Stimulated activated CD4-positive, alpha-beta T cell treated with anti-CD3 and anti-CD28 coated beads, TNF-alpha, amount 100 ng/mL, for 24 hours (primary cell): ENCODE results near the gene PGBD2.
"Not testable (repeated sequence)": the region's sequence is repeated elsewhere in the genome, so short reads cannot be mapped to it uniquely, and the experiment has no call there.

Source experiments
- DNase-seq, 3 experiments: peaks; one replicate each; pipeline ENCODE4 v3.0.0-alpha.2; 2020; ENCODE audit warnings: low read depth in 3 of 3

PGBD2 gene

DNA sequence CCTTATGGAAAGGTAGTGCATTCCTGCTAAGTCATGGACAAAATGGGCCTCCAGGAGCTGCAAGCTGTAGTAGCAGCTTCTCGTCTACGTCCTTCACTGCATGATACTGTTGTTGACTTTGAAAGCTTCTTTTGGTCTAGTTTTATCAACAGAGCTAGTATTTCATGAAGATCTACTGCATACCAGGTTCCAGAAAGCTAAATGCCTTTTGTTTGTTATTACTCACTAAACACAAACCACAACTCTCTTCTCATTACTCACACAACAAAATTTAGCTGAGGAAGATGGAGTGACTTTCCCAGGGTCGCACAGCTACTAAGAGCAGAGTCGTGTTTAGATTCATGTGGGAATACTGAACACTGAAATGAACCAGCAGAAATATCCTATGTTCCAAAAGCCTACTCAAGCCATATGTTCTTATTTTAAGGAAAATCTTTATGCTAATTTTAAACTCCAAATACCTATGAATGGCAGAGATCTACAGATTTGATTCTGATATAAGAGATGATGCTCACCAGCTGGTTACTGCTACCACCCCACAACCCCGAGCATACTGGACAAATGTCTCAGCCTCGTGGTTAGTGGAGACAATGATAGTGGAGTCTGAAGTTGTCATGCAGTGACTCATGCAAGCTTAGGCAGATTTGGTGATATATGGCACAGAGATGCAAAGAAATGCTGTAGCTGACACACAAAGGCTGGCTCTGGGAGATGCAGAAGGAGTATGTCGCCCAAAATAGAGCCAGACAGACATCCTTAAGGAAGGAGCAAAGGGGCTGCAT lies 20.6 kb downstream of the PGBD2 start:
- DNase-seq, result no peak

DNA sequence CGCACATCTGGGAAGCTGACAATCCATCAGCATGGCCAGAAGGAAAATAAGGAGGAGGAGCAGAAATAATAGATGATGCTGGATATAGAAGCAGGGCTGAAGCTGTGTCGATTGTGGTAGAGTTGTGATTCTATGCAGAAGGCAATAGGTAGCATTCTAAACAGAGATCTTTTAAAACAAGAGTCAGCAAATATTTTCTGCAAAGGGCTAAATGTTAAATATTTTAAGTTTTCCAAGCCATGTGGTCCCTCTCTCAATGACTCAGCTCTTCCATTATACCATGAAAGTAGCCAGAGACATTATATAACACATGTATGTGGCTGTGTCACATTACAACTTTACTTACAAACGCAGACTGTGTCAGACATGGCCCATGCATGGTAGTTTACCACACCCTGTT lies 21.2 kb downstream of the PGBD2 start:
- not testable (repeated sequence) for DNase-seq

DNA sequence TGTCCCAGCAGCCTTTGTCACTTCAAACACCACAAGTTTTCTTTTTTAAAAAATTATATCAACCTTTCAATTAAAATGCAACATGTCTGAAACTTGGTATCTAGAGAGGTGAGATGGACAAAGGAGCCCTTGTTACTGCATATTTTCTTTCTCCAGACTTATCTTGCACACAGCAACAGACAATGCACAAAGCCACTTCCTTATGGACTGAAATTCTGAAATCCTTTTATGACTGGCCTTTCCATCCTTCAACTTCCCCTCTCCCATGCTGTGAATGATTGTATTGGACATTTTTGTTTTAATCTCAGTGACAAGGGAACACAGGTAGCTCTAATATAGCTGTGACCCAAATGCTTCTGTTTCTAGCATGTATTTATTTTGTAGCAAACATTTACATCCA lies 22.1 kb downstream of the PGBD2 start:
- not testable (repeated sequence) for DNase-seq

DNA sequence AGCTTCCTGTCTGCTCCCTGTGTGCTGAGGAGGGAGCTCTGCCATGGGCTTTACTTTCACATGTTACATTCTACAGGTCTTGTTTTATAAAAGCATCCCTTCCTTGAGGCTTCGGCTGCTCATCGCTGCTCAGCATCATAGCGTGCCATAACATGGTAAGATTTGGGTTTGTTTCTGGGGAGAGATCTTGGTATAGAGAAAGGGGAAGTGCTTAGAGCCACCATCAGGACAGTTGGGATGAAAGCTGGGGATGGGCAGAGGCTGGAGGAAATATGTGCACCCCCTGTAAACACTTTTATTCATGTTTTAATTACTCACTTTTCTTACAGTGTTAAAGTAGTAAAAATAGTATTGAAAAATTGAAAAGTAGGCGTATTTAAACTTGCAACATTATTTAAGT lies 24.0 kb downstream of the PGBD2 start:
- DNase-seq, result not testable (repeated sequence)

DNA sequence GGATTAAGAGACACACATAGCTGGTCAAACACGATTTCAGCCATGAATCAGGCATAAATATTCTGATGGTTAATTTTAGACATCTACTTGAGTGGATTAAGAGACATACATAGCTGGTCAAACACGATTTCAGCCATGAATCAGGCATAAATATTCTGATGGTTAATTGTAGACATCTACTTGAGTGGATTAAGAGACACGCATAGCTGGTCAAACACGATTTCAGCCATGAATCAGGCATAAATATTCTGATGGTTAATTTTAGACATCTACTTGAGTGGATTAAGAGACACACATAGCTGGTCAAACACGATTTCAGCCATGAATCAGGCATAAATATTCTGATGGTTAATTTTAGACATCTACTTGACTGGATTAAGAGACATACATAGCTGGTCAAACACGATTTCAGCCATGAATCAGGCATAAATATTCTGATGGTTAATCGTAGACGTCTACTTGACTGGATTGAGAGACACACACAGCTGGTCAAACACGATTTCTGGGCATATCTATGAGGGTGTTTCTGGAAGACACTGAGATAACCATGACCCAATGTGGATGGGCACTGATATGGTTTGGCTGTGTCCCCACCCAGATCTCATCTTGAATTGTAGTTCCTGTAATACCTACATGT lies 32.3 kb downstream of the PGBD2 start:
- DNase-seq, result not testable (repeated sequence)

DNA sequence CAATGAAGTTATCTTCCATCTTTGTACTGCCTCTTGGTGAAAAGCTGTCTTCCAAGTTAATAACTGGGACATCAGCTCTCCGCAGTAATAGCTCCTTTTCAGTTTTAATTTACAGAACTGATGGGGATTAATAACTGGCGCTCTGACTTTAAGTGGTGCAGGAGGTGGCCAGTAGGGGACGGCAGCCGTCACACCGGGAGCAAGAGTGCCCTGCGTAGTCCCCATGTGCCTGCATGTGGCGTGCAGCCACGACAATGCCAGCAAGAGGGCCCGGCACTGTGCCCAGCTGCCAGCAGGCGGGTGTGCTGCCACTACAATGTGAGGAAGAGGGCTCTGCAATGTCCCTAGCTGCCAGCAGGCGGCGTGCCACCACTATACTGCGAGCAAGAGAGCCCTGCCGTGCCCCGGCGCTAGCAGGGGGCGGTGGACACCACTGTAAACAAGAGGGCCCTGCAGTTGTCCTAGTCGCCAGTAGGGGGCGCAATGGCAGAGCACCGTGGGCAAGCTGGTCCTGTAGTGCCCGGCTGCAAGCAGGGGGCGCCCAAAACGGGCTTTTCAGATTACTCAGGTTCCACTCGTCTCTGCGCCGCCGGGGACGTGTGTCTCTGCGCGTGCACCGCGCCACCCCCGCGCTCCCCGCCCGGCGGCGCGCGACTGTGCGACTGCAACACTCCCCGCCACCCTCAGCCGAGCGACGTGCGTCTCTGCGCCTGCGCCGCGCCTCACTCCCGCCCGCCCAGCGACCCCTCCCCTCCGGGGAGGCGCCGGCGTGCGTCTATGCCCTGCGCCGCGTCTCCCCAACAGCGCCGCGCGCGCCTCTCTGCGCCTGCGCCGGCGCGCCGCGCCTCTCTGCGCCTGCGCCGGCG lies 38.3 kb downstream of the PGBD2 start:
- not testable (repeated sequence) for DNase-seq

DNA sequence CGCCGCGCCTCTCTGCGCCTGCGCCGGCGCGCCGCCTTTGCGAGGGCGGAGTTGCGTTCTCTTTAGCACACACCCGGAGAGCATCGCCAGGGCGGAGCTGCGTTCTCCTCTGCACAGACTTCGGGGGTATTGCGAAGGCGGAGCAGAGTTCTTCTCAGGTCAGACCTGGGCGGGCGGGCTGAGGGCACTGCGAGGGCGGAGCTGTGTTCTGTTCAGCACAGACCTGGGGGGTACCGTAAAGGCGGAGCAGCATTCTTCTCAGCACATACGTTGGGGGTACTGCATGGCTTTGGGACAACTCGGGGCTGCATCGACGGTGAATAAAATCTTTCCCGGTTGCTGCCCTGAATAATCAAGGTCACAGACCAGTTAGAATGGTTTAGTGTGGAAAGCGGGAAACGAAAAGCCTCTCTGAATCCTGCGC lies 39.0 kb downstream of the PGBD2 start:
- not testable (repeated sequence) for DNase-seq

DNA sequence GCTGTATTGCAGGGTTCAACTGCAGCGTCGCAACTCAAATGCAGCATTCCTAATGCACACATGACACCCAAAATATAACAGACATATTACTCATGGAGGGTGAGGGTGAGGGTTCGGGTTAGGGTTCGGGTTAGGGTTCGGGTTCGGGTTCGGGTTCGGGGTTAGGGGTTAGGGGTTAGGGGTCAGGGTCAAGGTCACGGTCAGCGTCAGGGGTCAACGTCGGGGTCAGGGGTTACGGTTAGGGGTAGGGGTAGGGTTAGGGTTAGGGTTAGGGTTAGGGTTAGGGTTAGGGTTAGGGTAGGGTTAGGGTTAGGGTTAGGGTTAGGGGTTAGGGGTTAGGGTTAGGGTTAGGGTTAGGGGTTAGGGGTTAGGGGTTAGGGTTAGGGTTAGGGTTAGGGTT lies 39.4 kb downstream of the PGBD2 start:
- not testable (repeated sequence) for DNase-seq

DNA sequence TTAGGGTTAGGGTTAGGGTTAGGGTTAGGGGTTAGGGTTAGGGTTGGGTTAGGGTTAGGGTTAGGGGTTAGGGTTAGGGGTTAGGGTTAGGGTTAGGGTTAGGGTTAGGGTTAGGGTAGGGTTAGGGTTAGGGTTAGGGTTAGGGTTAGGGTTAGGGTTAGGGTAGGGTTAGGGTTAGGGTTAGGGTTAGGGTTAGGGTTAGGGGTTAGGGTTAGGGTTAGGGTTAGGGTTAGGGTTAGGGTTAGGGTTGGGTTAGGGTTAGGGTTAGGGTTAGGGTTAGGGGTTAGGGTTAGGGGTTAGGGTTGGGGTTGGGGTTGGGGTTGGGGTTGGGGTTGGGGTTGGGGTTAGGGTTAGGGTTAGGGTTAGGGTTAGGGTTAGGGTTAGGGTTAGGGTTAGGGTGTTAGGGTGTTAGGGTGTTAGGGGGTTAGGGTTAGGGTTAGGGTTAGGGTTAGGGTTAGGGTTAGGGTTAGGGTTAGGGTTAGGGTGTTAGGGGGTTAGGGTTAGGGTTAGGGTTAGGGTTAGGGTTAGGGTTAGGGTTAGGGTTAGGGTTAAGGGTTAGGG lies 39.9 kb downstream of the PGBD2 start:
- not testable (repeated sequence) for DNase-seq
